Measurements from ENCODE around the gene H2BK1.

Gene H2BK1

DNA sequence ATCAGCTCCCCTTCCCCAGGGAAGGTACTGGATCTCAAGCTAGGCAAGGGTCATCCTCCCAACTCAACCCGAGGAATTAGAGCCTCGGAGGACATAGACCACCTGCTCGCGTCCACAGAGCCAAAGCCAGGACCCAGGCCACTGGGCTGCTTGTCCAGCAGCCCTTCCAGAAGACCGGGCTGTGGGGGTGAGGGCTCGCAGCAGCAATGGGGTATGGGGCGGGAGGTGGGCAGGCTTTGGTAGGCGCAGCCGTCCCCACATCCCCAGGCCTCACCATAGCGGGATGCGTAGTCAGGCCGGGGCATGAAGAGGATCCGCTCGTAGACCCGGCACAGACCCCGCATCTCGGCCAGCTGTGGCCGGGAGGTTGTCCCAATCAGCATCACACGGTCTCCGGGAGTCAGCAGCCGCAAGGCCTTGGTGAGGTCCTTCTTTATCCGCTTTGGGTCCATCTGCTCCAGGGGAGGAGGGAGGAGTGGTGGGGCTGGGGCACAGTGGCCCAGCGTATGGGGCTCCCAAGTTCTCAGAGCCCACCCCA, 18.2 kb downstream of the H2BK1 start:
- intact Hi-C loops (cut with DNase I; ENCODE audit: low total_unique reads), result no loop called here
- no peak overlapping the region for H3K4me3 ChIP-seq
- H3K36me3 ChIP-seq, result no peaks in the 10 kb centered on the region
- no peak for DNase-seq
- no peaks in the 10 kb centered on the region for H3K9me3 ChIP-seq
- TF ChIP-seq, protein P1, sequence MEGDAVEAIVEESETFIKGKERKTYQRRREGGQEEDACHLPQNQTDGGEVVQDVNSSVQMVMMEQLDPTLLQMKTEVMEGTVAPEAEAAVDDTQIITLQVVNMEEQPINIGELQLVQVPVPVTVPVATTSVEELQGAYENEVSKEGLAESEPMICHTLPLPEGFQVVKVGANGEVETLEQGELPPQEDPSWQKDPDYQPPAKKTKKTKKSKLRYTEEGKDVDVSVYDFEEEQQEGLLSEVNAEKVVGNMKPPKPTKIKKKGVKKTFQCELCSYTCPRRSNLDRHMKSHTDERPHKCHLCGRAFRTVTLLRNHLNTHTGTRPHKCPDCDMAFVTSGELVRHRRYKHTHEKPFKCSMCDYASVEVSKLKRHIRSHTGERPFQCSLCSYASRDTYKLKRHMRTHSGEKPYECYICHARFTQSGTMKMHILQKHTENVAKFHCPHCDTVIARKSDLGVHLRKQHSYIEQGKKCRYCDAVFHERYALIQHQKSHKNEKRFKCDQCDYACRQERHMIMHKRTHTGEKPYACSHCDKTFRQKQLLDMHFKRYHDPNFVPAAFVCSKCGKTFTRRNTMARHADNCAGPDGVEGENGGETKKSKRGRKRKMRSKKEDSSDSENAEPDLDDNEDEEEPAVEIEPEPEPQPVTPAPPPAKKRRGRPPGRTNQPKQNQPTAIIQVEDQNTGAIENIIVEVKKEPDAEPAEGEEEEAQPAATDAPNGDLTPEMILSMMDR (IDR thresholded peaks at IDR 0.05), result no peak
- peaks cover 0 to 48% of the 10 kb centered on the region in 2 donors for H3K27me3 ChIP-seq
- no peaks in the 10 kb centered on the region for H3K4me1 ChIP-seq
- no peak overlapping the region for H3K27ac ChIP-seq

DNA sequence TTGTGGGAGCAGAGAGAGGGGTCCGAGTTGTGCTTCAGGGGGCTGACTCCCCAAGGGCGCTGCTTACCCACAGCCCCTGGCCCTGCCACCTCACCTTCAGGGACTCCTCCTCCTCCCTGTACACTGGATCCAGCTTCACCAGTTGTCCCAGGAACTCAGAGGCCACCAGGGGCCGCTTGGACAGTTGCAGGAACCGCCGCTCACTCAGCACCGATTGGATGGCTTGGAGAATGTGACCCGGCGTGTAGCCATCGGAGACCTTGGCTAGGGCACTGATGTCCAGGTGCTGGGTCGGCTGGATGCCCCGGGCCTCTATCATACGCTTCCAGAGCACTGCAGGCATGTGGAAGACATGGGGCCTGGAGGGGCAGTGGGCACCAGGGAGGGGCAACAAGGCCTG, 18.7 kb downstream of the H2BK1 start:
- Histone ChIP-seq H3K4me3 (no peak overlapping the region), H3K36me3 (no peaks in the 10 kb centered on the region), H3K27ac (no peak overlapping the region), H3K9me3 (no peaks in the 10 kb centered on the region), H3K4me1 (no peaks in the 10 kb centered on the region), H3K27me3 (peaks cover 0 to 52% of the 10 kb centered on the region in 2 donors)
- intact Hi-C loops (cut with DNase I; ENCODE audit: low total_unique reads), result no loop called here
- DNase-seq, result no peak
- TF ChIP-seq, protein P1 (IDR thresholded peaks at IDR 0.05), result no peak

DNA sequence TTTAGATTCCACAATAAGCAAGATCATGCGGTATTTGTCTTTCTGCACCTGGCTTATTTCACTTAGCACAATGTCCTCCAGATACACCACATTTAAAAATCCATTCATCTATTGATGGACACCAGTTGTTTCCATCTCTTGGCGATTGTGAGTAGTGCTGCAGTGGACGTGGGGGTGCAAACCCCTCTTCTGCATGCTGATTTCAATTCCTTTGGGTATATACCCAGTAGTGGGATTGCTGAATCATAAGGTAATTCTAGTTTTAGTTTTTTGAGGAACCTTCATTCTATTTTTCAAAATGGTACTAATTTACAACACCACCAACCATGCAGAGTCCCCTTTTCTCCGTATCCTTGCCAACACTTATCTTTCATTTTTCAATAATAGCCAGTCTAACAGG, 21.2 kb downstream of the H2BK1 start:
- no peaks in the 10 kb centered on the region for H3K4me1 ChIP-seq
- intact Hi-C loops (cut with DNase I; ENCODE audit: low total_unique reads), result no loop called here
- no peaks in the 10 kb centered on the region for H3K36me3 ChIP-seq
- TF ChIP-seq, protein P1 (IDR thresholded peaks at IDR 0.05), result no peak
- no peak overlapping the region for H3K4me3 ChIP-seq
- peaks cover 0 to 40% of the 10 kb centered on the region in 2 donors for H3K27me3 ChIP-seq
- H3K9me3 ChIP-seq, result no peaks in the 10 kb centered on the region
- no peak overlapping the region for H3K27ac ChIP-seq
- DNase-seq, result no peak

DNA sequence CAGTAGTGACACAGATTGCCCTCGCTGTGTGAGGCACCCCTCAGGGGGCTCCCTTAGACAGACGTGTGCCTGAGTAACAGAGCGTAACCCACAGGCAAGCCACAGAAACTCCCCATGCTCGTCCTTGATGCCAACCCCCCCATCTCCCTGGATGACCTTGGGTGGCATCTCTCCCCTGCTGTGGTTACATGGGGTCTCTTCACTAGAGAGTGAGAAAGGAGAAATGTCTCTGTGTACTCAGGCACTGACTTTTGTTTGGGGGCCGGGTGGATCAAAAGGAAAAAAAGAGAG, 22.1 kb downstream of the H2BK1 start:
- no peak overlapping the region for H3K27ac ChIP-seq
- intact Hi-C loops (cut with DNase I; ENCODE audit: low total_unique reads), result no loop called here
- no peak overlapping the region for H3K4me3 ChIP-seq
- no peaks in the 10 kb centered on the region for H3K4me1 ChIP-seq
- DNase-seq, result no peak
- no peaks in the 10 kb centered on the region for H3K36me3 ChIP-seq
- peaks cover 0 to 35% of the 10 kb centered on the region in 2 donors for H3K27me3 ChIP-seq
- H3K9me3 ChIP-seq, result no peaks in the 10 kb centered on the region
- TF ChIP-seq, protein P1 (IDR thresholded peaks at IDR 0.05), result no peak

DNA sequence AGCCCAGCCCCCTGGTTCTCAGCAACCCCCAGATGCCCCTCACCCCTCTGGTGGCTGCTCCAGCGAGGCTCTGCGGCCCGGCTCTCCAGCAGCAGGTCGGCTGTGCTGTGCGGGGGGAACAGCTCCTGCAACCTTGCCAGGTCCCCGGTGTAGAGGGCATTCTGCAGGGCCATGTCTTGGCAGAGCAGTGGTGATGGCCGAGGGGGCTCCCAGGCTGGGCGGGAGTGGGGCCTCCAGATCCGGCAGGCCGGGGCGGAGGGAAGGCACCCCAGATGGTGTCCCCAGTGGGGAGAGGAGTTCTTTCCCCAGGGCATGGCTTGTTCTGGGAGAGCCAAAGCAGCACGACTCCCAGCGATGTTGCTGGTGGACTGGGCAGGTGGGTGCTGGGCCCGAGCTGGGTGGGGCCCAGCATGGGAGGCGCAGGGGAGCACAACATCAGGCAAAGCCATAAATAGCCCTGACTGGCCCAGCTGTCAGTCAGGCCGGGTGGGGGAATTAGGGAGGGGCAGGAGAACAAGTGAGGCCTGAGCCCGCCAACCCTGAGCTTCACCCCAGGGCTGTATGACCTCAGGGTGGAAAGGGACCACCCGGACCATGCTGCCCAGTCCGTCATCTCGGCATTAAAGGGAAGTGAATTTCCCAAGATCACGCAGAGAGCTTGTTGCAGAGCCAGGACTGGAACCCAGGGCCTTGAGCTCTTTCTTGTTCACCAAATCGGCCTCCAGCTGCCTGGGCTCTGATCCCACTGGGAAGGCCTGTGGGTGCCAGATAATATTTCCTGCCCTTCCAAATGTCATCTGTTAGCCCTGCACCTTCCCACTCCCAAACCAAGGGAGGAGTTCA, 22.7 kb downstream of the H2BK1 start:
- Histone ChIP-seq H3K36me3 (no peaks in the 10 kb centered on the region), H3K27ac (no peak overlapping the region), H3K9me3 (no peaks in the 10 kb centered on the region), H3K4me3 (no peak overlapping the region), H3K4me1 (no peaks in the 10 kb centered on the region), H3K27me3 (peaks cover 0 to 31% of the 10 kb centered on the region in 2 donors)
- TF ChIP-seq, protein P1 (IDR thresholded peaks at IDR 0.05), result no peak
- intact Hi-C loops (cut with DNase I; ENCODE audit: low total_unique reads), result no loop called here
- DNase-seq, result no peak
